RWPE1 (cell line): ENCODE results near the gene TRIM61.
A peak's percentile ranks its signal among the peaks of the same experiment; 100 is the strongest.
"Not testable (repeated sequence)": the region's sequence is repeated elsewhere in the genome, so short reads cannot be mapped to it uniquely, and the experiment has no call there.

ENCODE experiments used
- CTCF ChIA-PET: fragments of 350-600 bp; sonication (Branson Sonifier 250); formaldehyde crosslinking; extraction: SDS; loops from one replicate; lab custom pipeline; 2021; lab: Yijun Ruan, JAX
- POLR2A ChIA-PET: fragments of 400-600 bp; formaldehyde crosslinking; extraction: SDS; loops from one replicate; lab custom pipeline; 2020; ENCODE audit warnings: antibody characterized with exemption; ENCODE audit not compliant: low non-redundant PET; lab: Yijun Ruan, JAX
- DNase-seq: peaks from one replicate; pipeline ENCODE4 v3.0.0; 2012; ENCODE audit warnings: low spot score
- H3K27ac ChIP-seq: fragments of 450-650 bp; 2 replicates; pipeline ENCODE4 v1.5.1; 2017
- TF ChIP-seq, protein P1 (sequence below): fragments of 450-650 bp; conservative IDR thresholded peaks from 2 replicates; pipeline ENCODE4 v1.5.1; 2017; ENCODE audit warnings: low read depth, mild to moderate bottlenecking

The TRIM61 gene

DNA sequence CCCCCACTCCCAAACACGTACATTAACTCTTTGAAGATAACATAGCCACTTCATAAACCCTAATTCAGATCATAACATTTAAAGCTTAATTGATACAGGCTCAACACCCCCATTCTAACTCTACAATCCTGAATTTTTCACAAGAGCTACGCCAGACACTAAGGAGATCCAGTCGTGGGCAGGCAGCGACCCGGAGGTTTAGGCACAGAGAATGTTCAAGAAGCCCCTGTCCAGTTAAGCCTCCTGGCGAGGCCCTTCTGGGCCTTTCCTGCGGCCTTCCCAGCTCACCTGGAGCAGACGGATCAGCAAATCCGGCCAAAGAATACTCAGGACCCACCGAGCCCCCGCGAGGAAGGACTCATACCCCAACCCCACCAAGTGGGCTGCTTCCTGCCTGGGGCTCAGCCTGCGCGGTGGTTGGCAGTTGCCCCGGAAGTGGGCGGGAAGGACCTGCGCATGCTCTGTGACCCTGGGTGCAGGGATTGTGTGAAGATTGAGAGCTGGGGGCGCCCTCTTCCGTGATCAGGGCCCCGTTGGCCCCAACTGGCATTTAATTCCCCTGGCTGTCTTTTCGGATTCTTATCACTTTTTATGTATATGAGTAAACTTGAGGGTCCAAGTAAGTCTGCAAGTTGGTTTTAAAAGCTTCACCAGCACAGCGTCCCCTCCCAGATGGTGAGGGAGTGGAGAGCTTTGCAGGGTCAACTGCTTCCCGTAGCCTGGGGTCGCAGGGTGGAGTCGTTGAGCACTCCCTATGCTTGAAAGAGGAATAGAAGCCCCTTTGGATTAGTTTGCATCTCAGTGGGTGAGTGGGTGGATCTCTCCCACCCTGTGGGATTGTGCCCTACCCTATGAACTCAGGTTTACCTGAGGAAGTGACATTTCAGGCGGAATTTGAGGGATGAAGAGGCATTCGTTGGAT is at the start of gene TRIM61:
Gene TRIM61, minus strand, starts transcription at position 415 of the 922 bp plus-strand sequence. CDS start 7,655 bp downstream, outside the sequence.
- CTCF ChIA-PET = no interaction called here
- DNase-seq = no peak
- POLR2A ChIA-PET = no interaction called here
- TF ChIP-seq, protein P1, sequence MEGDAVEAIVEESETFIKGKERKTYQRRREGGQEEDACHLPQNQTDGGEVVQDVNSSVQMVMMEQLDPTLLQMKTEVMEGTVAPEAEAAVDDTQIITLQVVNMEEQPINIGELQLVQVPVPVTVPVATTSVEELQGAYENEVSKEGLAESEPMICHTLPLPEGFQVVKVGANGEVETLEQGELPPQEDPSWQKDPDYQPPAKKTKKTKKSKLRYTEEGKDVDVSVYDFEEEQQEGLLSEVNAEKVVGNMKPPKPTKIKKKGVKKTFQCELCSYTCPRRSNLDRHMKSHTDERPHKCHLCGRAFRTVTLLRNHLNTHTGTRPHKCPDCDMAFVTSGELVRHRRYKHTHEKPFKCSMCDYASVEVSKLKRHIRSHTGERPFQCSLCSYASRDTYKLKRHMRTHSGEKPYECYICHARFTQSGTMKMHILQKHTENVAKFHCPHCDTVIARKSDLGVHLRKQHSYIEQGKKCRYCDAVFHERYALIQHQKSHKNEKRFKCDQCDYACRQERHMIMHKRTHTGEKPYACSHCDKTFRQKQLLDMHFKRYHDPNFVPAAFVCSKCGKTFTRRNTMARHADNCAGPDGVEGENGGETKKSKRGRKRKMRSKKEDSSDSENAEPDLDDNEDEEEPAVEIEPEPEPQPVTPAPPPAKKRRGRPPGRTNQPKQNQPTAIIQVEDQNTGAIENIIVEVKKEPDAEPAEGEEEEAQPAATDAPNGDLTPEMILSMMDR = no peak
- H3K27ac ChIP-seq = no peak within 1 kb of the TSS

DNA sequence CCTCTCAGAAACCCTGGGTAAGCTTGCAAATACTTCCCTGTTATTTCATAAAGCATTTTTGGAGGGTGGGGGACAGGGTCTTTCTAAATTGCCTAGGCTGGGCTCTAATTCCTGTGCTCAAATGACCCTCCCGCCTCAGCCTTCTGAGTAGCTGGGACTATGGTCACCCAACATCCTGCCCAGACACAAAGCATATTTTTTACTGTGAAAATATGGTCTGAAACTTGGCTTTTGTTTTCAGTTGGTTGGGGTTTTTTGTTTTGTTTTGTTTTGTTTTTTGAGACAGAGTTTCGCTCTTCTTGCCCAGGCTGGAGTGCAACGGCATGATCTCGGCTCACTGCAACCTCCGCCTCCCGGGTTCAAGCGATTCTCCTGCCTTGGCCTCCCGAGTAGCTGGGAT is 48.3 kb upstream of the TRIM61 start:
- DNase-seq, CTCF ChIA-PET, POLR2A ChIA-PET, H3K27ac ChIP-seq: not testable (repeated sequence)

DNA sequence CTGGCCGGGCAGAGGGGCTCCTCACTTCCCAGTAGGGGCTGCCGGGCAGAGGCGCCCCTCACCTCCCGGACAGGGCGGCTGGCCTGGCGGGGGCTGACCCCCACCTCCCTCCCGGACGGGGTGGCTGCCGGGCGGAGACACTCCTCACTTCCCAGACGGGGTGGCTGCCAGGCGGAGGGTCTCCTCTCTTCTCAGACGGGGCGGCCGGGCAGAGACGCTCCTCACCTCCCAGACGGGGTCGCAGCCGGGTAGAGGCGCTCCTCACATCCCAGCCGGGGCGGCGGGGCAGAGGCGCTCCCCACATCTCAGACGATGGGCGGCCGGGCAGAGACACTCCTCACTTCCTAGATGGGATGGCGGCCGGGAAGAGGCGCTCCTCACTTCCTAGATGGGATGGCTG is 42.5 kb upstream of the TRIM61 start:
- H3K27ac ChIP-seq, DNase-seq, CTCF ChIA-PET, POLR2A ChIA-PET: not testable (repeated sequence)

DNA sequence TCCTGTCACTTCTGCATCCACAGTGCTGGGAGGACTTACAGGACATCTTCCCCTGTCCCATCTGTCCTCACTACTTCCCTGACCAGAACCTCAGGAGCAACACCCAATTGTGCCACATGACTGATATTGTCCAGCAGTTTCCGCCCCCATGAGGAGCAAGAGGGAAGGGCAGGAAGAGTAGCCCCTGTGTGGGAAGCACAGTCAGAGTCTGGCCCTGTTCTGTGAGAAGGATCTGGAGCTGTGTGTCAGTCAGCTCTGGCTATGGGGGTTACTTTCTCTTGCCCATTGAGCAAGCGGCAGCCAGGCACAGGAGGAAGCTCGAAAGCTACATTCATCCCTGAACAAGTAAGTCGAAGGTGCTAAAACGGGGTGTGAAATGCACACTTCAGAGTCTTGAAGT is 39.5 kb upstream of the TRIM61 start:
- CTCF ChIA-PET = no interaction called here
- DNase-seq = no peak
- TF ChIP-seq, protein P1 = no peak
- H3K27ac ChIP-seq = no peak overlapping the region
- POLR2A ChIA-PET = no interaction called here

DNA sequence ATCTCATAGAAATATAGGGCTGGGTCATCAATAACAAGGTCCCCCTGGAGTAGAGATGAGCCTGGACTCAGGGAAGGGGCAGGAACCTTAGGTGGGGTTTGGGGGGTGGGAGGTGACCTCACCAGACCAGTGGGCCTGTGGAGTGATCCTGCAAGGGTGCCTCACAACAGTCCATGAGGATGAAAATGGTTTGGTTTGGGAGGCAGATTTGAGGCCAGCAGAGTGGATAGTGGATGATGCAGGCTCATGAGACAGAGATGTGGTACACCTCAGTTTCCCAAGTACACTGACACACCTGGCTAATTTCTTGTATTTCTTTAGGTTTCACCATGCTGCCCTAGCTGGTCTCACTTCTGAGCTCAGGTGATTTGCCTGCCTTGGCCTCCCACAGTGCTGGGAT is 36.2 kb upstream of the TRIM61 start:
- TF ChIP-seq, protein P1 = no peak
- ChIA-PET CTCF (no interaction called here), POLR2A (no interaction called here)
- no peak overlapping the region for H3K27ac ChIP-seq
- no peak for DNase-seq

DNA sequence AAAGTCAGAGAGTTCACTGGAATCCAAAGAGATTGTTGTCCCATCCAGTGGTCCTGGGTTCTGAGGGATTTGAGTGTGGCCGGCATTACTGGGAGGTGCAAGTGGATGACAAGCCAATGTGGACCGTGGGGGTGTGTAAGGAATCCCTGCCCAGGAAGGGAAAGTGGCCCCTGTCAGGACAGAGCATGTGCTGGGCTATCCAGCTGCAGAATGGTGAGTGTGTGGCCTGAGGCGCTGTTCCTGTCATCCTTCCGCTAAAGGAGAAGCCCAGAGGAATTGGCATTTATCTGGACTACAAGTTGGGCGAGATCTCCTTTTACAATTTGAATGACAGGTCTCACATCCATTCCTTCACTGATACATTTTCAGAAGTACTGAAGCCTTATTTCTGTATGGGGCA is 33.9 kb upstream of the TRIM61 start:
- POLR2A ChIA-PET = no interaction called here

DNA sequence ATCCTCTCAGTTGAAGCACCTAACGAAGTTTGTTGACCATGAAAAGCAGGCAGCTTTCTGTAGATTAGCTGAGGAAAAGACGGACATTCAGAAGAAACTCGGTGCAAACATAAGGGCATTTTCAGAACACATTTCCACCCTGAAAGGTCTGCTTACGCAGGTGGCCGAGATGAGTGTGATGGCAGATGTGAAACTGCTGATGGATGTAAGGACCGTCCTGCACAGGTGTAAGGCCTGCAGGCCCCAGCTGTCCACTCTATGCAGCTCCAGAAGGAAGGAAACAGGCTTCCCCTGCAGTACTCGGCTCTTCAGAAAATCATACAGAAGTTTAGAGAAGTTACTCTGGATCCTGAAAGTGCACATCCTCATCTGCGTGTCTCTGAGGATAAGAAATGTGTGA is 33.5 kb upstream of the TRIM61 start:
- no peak overlapping the region for H3K27ac ChIP-seq
- ChIA-PET POLR2A (no interaction called here), CTCF (no interaction called here)
- no peak for DNase-seq
- TF ChIP-seq, protein P1 = no peak

More for the DNA sequence above, 33.9 kb upstream of the TRIM61 start:
- no peak overlapping the region for H3K27ac ChIP-seq
- CTCF ChIA-PET = no interaction called here
- peak; percentile 18 for DNase-seq
- TF ChIP-seq, protein P1 = no peak
